ENCODE results near the gene SLC25A25.

The SLC25A25 gene

GRCh38 chr9:128096616-128097536 lies 28.8 kb downstream of the SLC25A25 start:
- DNase-seq (ENCODE audit: low read depth in 2 of 2, low spot score in 1 of 2), result no peak

GRCh38 chr9:128097543-128098296 lies 29.7 kb downstream of the SLC25A25 start:
- no peak for DNase-seq (ENCODE audit: low read depth in 2 of 2, low spot score in 1 of 2)

GRCh38 chr9:128098297-128099230 lies 30.5 kb downstream of the SLC25A25 start:
- DNase-seq (ENCODE audit: low read depth in 2 of 2, low spot score in 1 of 2), result peak; percentile 40 to 56

GRCh38 chr9:128099231-128099931 lies 31.3 kb downstream of the SLC25A25 start:
- DNase-seq (ENCODE audit: low read depth in 2 of 2, low spot score in 1 of 2), result no peak

GRCh38 chr9:128099932-128100491 lies 32.0 kb downstream of the SLC25A25 start:
- DNase-seq (ENCODE audit: low read depth in 2 of 2, low spot score in 1 of 2), result no peak

- DNase-seq (ENCODE audit: low read depth in 2 of 2, low spot score in 1 of 2), result no peak
These were observed 32.5 kb downstream of the SLC25A25 start for GRCh38 chr9:128100581-128100980.

GRCh38 chr9:128101231-128101661 lies 33.2 kb downstream of the SLC25A25 start:
- no peak for DNase-seq (ENCODE audit: low read depth in 2 of 2, low spot score in 1 of 2)

GRCh38 chr9:128101690-128102089 lies 33.7 kb downstream of the SLC25A25 start:
- DNase-seq (ENCODE audit: low read depth in 2 of 2, low spot score in 1 of 2), result no peak

GRCh38 chr9:128102196-128102595 lies 34.2 kb downstream of the SLC25A25 start:
- DNase-seq (ENCODE audit: low read depth in 2 of 2, low spot score in 1 of 2), result no peak

GRCh38 chr9:128102861-128103588 lies 35.0 kb downstream of the SLC25A25 start:
- DNase-seq (ENCODE audit: low read depth in 2 of 2, low spot score in 1 of 2), result no peak

GRCh38 chr9:128103589-128103962 lies 35.5 kb downstream of the SLC25A25 start:
- DNase-seq (ENCODE audit: low read depth in 2 of 2, low spot score in 1 of 2), result no peak

- DNase-seq (ENCODE audit: low read depth in 2 of 2, low spot score in 1 of 2), result no peak
These were observed 36.2 kb downstream of the SLC25A25 start for GRCh38 chr9:128104171-128104618.

GRCh38 chr9:128105538-128106175 lies 37.6 kb downstream of the SLC25A25 start:
- no peak for DNase-seq (ENCODE audit: low read depth in 2 of 2, low spot score in 1 of 2)

GRCh38 chr9:128106181-128106939 lies 38.3 kb downstream of the SLC25A25 start:
- no peak for DNase-seq (ENCODE audit: low read depth in 2 of 2, low spot score in 1 of 2)

- no peak for DNase-seq (ENCODE audit: low read depth in 2 of 2, low spot score in 1 of 2)
These were observed 39.0 kb downstream of the SLC25A25 start for GRCh38 chr9:128106940-128107467.

GRCh38 chr9:128107468-128108268 lies 39.6 kb downstream of the SLC25A25 start:
- DNase-seq (ENCODE audit: low read depth in 2 of 2, low spot score in 1 of 2), result no peak

Measured in stimulated activated CD8-positive, alpha-beta memory T cell treated with anti-CD3 and anti-CD28 coated beads, Interleukin-4, amount 100 ng/mL, for 4 hours (primary cell).